WTC11 (cell line): ENCODE measurements around the gene TPBG. TPM values are rescaled to one million over a fixed set of nuclear protein-coding genes. Genes with fewer than 3 reads are reported as not detected.

Source experiments
- ATAC-seq: fragments of 200-7000 bp; cut with Tn5 transposase; 2 replicates; pipeline ENCODE4 v1.10.0; 2021; ENCODE audit warnings: mild to moderate bottlenecking, moderate library complexity
- Bru-seq: library from RNA; stranded (reverse); fragments of 400-500 nt; gene quantifications from one replicate; lab custom pipeline; 2021; lab: Mats Ljungman, UMichigan
- CTCF ChIA-PET: fragments of 300-600 bp; sonication (Branson Sonifier 250); formaldehyde crosslinking; loops from one replicate; lab custom pipeline; 2021; ENCODE audit warnings: antibody characterized with exemption; lab: Charles Lee
- POLR2A ChIA-PET: fragments of 350-600 bp; sonication (Branson Sonifier 250); formaldehyde crosslinking; loops from one replicate; lab custom pipeline; 2021; ENCODE audit warnings: antibody characterized with exemption; lab: Charles Lee
- DNase-seq: peaks from one replicate; pipeline ENCODE4 v3.0.0; 2021; ENCODE audit warnings: low spot score
- H3K27ac Mint-ChIP-seq: 2 replicates; pipeline ENCODE4 v1.8.0; 2021; ENCODE audit warnings: mixed read lengths
- H3K27me3 Mint-ChIP-seq: 2 replicates; pipeline ENCODE4 v1.8.0; 2021; ENCODE audit warnings: low read depth, mild to moderate bottlenecking, moderate library complexity, mixed read lengths
- H3K36me3 Mint-ChIP-seq: 2 replicates; pipeline ENCODE4 v1.8.0; 2021; ENCODE audit warnings: mixed read lengths
- H3K4me1 Mint-ChIP-seq: 2 replicates; pipeline ENCODE4 v1.8.0; 2022; ENCODE audit warnings: mixed read lengths
- H3K4me3 Mint-ChIP-seq: 2 replicates; pipeline ENCODE4 v1.8.0; 2021; ENCODE audit warnings: mild to moderate bottlenecking, moderate library complexity, mixed read lengths
- H3K9me3 Mint-ChIP-seq: 2 replicates; pipeline ENCODE4 v1.8.0; 2021; ENCODE audit warnings: mixed read lengths
- ATF1 ChIP-seq: sonication (generic); formaldehyde crosslinking; IDR thresholded peaks from 2 replicates; pipeline ENCODE4 v1.8.1; 2023; ENCODE audit warnings: mild to moderate bottlenecking, moderate library complexity, missing genetic modification reagents
- CREM ChIP-seq: sonication (generic); formaldehyde crosslinking; IDR thresholded peaks from 2 replicates; pipeline ENCODE4 v1.8.1; 2022; ENCODE audit warnings: mild to moderate bottlenecking, missing genetic modification reagents, moderate library complexity
- ETV6 ChIP-seq: sonication (generic); formaldehyde crosslinking; IDR thresholded peaks from 2 replicates; pipeline ENCODE4 v1.8.1; 2022; ENCODE audit warnings: mild to moderate bottlenecking, missing genetic modification reagents
- FOXK1 ChIP-seq: sonication (generic); formaldehyde crosslinking; IDR thresholded peaks from 2 replicates; pipeline ENCODE4 v1.8.0; 2022; ENCODE audit warnings: mild to moderate bottlenecking, moderate library complexity, missing genetic modification reagents
- GRHL2 ChIP-seq: fragments of 250-450 bp; sonication (Bioruptor Pico); IDR thresholded peaks from 2 replicates; pipeline ENCODE4 v1.8.0; 2022; ENCODE audit warnings: mild to moderate bottlenecking, moderate library complexity; ENCODE audit not compliant: insufficient replicate concordance, severe bottlenecking
- MAX ChIP-seq: sonication (generic); formaldehyde crosslinking; IDR thresholded peaks from 2 replicates; pipeline ENCODE4 v1.8.0; 2022; ENCODE audit warnings: mild to moderate bottlenecking, missing genetic modification reagents
- RORB ChIP-seq: fragments of 250-450 bp; sonication (Bioruptor Pico); IDR thresholded peaks from 2 replicates; pipeline ENCODE4 v1.9.0; 2021; ENCODE audit warnings: mild to moderate bottlenecking
- SMAD3 ChIP-seq: sonication (generic); formaldehyde crosslinking; IDR thresholded peaks from 2 replicates; pipeline ENCODE4 v1.8.0; 2022; ENCODE audit warnings: missing genetic modification reagents, mild to moderate bottlenecking, borderline replicate concordance
- SP1 ChIP-seq: sonication (generic); formaldehyde crosslinking; conservative IDR thresholded peaks from 2 replicates; pipeline ENCODE4 v1.8.1; 2022; ENCODE audit warnings: missing genetic modification reagents
- TEAD1 ChIP-seq: sonication (generic); formaldehyde crosslinking; IDR thresholded peaks from 2 replicates; pipeline ENCODE4 v1.8.0; 2022; ENCODE audit warnings: mild to moderate bottlenecking, missing genetic modification reagents
- TP53 ChIP-seq: sonication (generic); formaldehyde crosslinking; IDR thresholded peaks from 2 replicates; pipeline ENCODE4 v1.8.1; 2023; ENCODE audit warnings: mild to moderate bottlenecking, missing genetic modification reagents
- ZNF281 ChIP-seq: sonication (generic); formaldehyde crosslinking; IDR thresholded peaks from 2 replicates; pipeline ENCODE4 v1.8.0; 2023; ENCODE audit warnings: mild to moderate bottlenecking, missing genetic modification reagents
- ZNF317 ChIP-seq: sonication (generic); formaldehyde crosslinking; IDR thresholded peaks from 2 replicates; pipeline ENCODE4 v1.8.1; 2023; ENCODE audit warnings: low read depth, mild to moderate bottlenecking, moderate library complexity, missing genetic modification reagents, borderline replicate concordance
- ZNF396 ChIP-seq: fragments of 250-450 bp; sonication (Bioruptor Pico); IDR thresholded peaks from 2 replicates; pipeline ENCODE4 v1.8.0; 2021; ENCODE audit warnings: mild to moderate bottlenecking, moderate library complexity, borderline replicate concordance
- long read RNA-seq, 3 experiments: library from RNA in 1 of 3; library from capped mRNA in 1 of 3; library from polyadenylated mRNA in 1 of 3; unstranded in 2 of 3; stranded (forward) in 1 of 3; transcript quantifications; one replicate each; pipeline ENCODE4 v2.0.0, GENCODE V29; 2021
- total RNA-seq: library from RNA; stranded (reverse); gene quantifications from 3 replicates; pipeline ENCODE4 v1.2.3, GENCODE V29; 2021
- TF ChIP-seq, protein P1 (sequence below): sonication (generic); formaldehyde crosslinking; conservative IDR thresholded peaks from 2 replicates; pipeline ENCODE4 v1.8.1; 2022; ENCODE audit warnings: mild to moderate bottlenecking, missing genetic modification reagents
- TF ChIP-seq, protein P2 (sequence below): sonication (generic); formaldehyde crosslinking; IDR thresholded peaks from 2 replicates; pipeline ENCODE4 v1.8.1; 2023; ENCODE audit warnings: mild to moderate bottlenecking, moderate library complexity, missing genetic modification reagents
- TF ChIP-seq, protein P3 (sequence below): sonication (generic); formaldehyde crosslinking; IDR thresholded peaks from 2 replicates; pipeline ENCODE4 v1.8.1; 2023; ENCODE audit warnings: mild to moderate bottlenecking, missing genetic modification reagents, moderate library complexity
- TF ChIP-seq, protein P4 (sequence below): sonication (generic); formaldehyde crosslinking; IDR thresholded peaks from 2 replicates; pipeline ENCODE4 v1.8.0; 2022; ENCODE audit warnings: mild to moderate bottlenecking, missing genetic modification reagents

Gene TPBG
- 29.6 to 35.3 TPM (median 30.4 TPM) in 3 replicates for total RNA-seq
- Bru-seq, nascent RNA = percentile 92 among the genes with signal in this experiment
- long read RNA-seq, experiment 1, full-length matches to known transcripts = 188 of 227 reads
- long read RNA-seq, experiment 1, partial matches to known transcripts = 1 of 227 reads
- long read RNA-seq, experiment 1, other reads (novel, unspliced or antisense) = 38 of 227 reads
- long read RNA-seq, experiment 2, full-length matches to known transcripts = 23 of 48 reads
- long read RNA-seq, experiment 2, partial matches to known transcripts = 0 of 48 reads
- long read RNA-seq, experiment 2, other reads (novel, unspliced or antisense) = 25 of 48 reads
- long read RNA-seq, experiment 3 = 0 reads

DNA sequence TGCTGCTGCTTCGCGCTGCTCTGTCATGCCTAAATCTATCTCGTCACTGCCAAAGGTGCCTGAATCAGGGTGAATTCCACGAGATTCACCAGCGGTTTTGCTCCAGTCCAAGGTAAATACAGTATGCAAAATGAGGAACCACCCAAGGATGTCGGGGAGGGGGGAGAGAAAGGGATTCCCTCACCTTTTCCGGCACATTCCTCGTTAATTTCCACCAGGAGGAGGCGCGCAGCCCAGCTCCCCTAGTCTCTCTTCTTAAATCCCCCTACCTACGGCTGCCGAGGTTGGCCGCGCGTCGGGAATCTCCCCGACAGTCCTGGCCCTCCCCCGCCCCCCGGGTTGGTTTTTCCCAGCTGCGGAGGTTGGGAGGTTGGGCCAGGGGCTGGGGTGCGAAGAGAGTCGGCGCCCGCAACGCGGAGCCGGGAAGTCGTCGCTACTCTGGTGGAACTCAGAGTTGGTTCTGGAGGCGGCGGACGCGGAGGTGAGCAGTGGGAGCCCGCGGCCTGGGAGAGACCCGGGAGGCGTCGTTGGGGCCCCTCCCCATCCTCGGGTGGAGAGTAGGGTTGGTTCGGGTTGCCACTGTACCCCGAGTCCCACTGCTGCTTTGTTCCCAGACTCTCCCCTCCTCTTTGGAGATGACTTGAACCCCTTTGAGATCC lies at the start of gene TPBG:
TPBG (plus strand) TSS at position 390 of the 659 bp plus-strand sequence. CDS start 1,145 bp downstream, outside the sequence.
- peak; percentile 92 for DNase-seq
- H3K27me3 Mint-ChIP-seq = peaks cover 3% of the 10 kb centered on the region; the same call in 1 of the 2 replicates
- ATAC-seq = peak; percentile 78
- H3K27ac Mint-ChIP-seq = peak within 1 kb of the TSS; percentile 97
- ChIA-PET CTCF (interaction anchor here (0.6 to 2.1 kb wide), 26 partner anchors 8 to 704 kb away, joined by 3 to 16 read pairs (median 3); partner anchors contain the start of genes DOP1A, IBTK and UBE3D), POLR2A (interaction anchor here (0.6 to 2.1 kb wide), 6 partner anchors 18 to 702 kb away, joined by 3 to 9 read pairs (median 4); partner anchors contain the start of gene UBE3D)
- H3K36me3 Mint-ChIP-seq = peaks cover 8% of the 10 kb centered on the region
- TF ChIP-seq CREM (0 out of 2 replicates have a peak, but pooled peaks have one; percentile 42), GRHL2 (CRISPR knock-in tag) (no peak), TEAD1 (peak; percentile 77; the same call in 1 of the 2 replicates), ETV6 (CRISPR knock-in tag) (peak; percentile 26; the same call in 1 of the 2 replicates), RORB (CRISPR knock-in tag) (no peak), MAX (CRISPR knock-in tag) (peak; percentile 68), FOXK1 (CRISPR knock-in tag) (0 out of 2 replicates have a peak, but pooled peaks have one; percentile 28), SP1 (peak; percentile 51; the same call in 1 of the 2 replicates), TP53 (CRISPR knock-in tag) (peak; percentile 49; the same call in 1 of the 2 replicates), SMAD3 (no peak)
- TF ChIP-seq, protein P1, sequence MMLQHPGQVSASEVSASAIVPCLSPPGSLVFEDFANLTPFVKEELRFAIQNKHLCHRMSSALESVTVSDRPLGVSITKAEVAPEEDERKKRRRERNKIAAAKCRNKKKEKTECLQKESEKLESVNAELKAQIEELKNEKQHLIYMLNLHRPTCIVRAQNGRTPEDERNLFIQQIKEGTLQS (CRISPR knock-in tag) = no peak
- TF ChIP-seq, protein P2, sequence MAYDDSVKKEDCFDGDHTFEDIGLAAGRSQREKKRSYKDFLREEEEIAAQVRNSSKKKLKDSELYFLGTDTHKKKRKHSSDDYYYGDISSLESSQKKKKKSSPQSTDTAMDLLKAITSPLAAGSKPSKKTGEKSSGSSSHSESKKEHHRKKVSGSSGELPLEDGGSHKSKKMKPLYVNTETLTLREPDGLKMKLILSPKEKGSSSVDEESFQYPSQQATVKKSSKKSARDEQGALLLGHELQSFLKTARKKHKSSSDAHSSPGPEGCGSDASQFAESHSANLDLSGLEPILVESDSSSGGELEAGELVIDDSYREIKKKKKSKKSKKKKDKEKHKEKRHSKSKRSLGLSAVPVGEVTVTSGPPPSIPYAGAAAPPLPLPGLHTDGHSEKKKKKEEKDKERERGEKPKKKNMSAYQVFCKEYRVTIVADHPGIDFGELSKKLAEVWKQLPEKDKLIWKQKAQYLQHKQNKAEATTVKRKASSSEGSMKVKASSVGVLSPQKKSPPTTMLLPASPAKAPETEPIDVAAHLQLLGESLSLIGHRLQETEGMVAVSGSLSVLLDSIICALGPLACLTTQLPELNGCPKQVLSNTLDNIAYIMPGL (CRISPR knock-in tag) = peak; percentile 89; the same call in 1 of the 2 replicates
- H3K9me3 Mint-ChIP-seq = no peaks in the 10 kb centered on the region
- H3K4me3 Mint-ChIP-seq = peak within 1 kb of the TSS; percentile 93
- H3K4me1 Mint-ChIP-seq = peaks cover 26% of the 10 kb centered on the region

DNA sequence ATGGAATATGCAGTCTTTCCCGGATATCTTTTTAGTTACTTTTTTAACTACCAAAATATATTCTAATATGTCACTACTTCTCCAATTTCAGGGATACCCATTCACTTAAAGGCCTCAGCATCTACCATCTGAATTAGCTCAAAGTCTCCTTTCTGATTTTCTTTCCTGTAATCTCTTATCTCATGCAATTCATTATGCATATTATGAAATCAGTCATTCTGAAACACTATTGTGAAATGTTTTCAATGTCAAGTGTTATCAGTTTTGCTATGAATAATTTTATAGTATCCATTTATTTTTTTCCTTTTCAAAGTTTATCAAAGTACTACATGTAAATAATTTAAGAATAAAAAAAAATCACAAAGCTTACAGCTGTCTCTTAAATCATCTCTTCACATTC lies 41.2 kb upstream of the TPBG start:
- TF ChIP-seq, protein P3, sequence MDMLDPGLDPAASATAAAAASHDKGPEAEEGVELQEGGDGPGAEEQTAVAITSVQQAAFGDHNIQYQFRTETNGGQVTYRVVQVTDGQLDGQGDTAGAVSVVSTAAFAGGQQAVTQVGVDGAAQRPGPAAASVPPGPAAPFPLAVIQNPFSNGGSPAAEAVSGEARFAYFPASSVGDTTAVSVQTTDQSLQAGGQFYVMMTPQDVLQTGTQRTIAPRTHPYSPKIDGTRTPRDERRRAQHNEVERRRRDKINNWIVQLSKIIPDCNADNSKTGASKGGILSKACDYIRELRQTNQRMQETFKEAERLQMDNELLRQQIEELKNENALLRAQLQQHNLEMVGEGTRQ (CRISPR knock-in tag) = no peak
- TF ChIP-seq ZNF317 (CRISPR knock-in tag) (no peak), MAX (CRISPR knock-in tag) (no peak), ATF1 (CRISPR knock-in tag) (no peak), ZNF396 (CRISPR knock-in tag) (no peak), ZNF281 (CRISPR knock-in tag) (no peak)
- TF ChIP-seq, protein P4, sequence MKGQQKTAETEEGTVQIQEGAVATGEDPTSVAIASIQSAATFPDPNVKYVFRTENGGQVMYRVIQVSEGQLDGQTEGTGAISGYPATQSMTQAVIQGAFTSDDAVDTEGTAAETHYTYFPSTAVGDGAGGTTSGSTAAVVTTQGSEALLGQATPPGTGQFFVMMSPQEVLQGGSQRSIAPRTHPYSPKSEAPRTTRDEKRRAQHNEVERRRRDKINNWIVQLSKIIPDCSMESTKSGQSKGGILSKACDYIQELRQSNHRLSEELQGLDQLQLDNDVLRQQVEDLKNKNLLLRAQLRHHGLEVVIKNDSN (CRISPR knock-in tag) = no peak
- H3K27me3 Mint-ChIP-seq = no peaks in the 10 kb centered on the region
- ChIA-PET CTCF (interaction anchor here (0.6 to 1.7 kb wide), 2 partner anchors 51 to 277 kb away, joined by 3 to 4 read pairs; no protein-coding TSS in a partner anchor), POLR2A (no interaction called here)
- no peak for ATAC-seq
- peaks cover 7% of the 10 kb centered on the region for H3K4me1 Mint-ChIP-seq
- H3K4me3 Mint-ChIP-seq = no peak overlapping the region
- H3K36me3 Mint-ChIP-seq = no peaks in the 10 kb centered on the region
- no peak overlapping the region for H3K27ac Mint-ChIP-seq
- DNase-seq = no peak
- no peaks in the 10 kb centered on the region; the same call in 1 of the 2 replicates for H3K9me3 Mint-ChIP-seq
